Calu3 (cell line): ENCODE data around the gene GGT6. TPM values are rescaled to one million over a fixed set of nuclear protein-coding genes. Genes with fewer than 3 reads are reported as not detected.
A peak's percentile ranks its signal among the peaks of the same experiment; 100 is the strongest.

ENCODE experiments used
- BruUV-seq: library from RNA; stranded (reverse); fragments of 400-500 nt; replicated peaks from 2 replicates; lab custom pipeline; 2021; lab: Mats Ljungman, UMichigan
- CTCF ChIA-PET: fragments of 300-600 bp; sonication (Branson Sonifier 250); formaldehyde crosslinking; loops from one replicate; lab custom pipeline; 2022; ENCODE audit warnings: antibody characterized with exemption; lab: Charles Lee
- DNase-seq: peaks from one replicate; pipeline ENCODE4 v3.0.0; 2022
- H3K27ac Mint-ChIP-seq: one replicate; pipeline ENCODE4 v1.8.0; 2022; ENCODE audit warnings: mixed read lengths; ENCODE audit not compliant: unreplicated experiment
- H3K27me3 Mint-ChIP-seq: one replicate; pipeline ENCODE4 v1.8.0; 2022; ENCODE audit warnings: mixed read lengths; ENCODE audit not compliant: unreplicated experiment
- H3K36me3 Mint-ChIP-seq: one replicate; pipeline ENCODE4 v1.8.0; 2022; ENCODE audit warnings: mild to moderate bottlenecking, moderate library complexity, mixed read lengths; ENCODE audit not compliant: insufficient read depth, unreplicated experiment
- H3K4me1 Mint-ChIP-seq: one replicate; pipeline ENCODE4 v1.8.0; 2022; ENCODE audit warnings: mild to moderate bottlenecking, low read depth, mixed read lengths; ENCODE audit not compliant: unreplicated experiment
- H3K4me3 Mint-ChIP-seq: one replicate; pipeline ENCODE4 v1.8.0; 2022; ENCODE audit warnings: mild to moderate bottlenecking, low read depth, moderate library complexity, mixed read lengths; ENCODE audit not compliant: unreplicated experiment
- H3K9me3 Mint-ChIP-seq: one replicate; pipeline ENCODE4 v1.8.0; 2022; ENCODE audit warnings: low read depth, mixed read lengths; ENCODE audit not compliant: unreplicated experiment
- CTCF ChIP-seq: fragments of 200-600 bp; IDR thresholded peaks from one replicate; pipeline ENCODE4 v1.8.0; 2022; ENCODE audit warnings: antibody characterized with exemption; ENCODE audit not compliant: unreplicated experiment
- intact Hi-C: fragments of 100-400 bp; cut with micrococcal nuclease; formaldehyde crosslinking; loops from one replicate; pipeline ENCODE4 v1.10.0; 2022; ENCODE audit not compliant: unreplicated experiment
- total RNA-seq: library from RNA; stranded (reverse); gene quantifications from 2 replicates; pipeline ENCODE4 v1.2.3, GENCODE V29; 2022

GGT6 gene
- total RNA-seq, 1 experiment from 2014 or later: 1.1 TPM

DNA sequence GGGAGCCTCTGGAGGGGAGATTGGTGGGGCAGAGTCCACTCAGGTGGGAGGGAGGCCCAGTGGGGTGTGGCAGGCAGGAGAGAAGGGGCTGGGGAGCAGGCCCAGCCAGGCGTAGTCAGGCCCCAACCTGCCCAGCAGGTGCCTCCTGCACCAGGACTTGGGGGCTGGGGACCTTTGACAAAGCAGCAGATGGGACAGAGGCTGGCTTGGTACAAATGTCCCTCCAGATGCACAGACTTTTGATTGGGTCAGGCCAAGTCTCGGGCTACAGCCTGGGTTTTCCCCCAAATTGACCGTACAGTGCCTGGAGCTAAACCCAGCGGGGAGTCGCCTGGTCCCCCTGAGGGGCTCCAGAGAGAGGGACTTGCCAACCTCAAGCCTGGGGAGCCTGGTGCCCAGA, 411 bp downstream of the GGT6 start:
- peak overlapping the region; percentile 24 for H3K4me3 Mint-ChIP-seq
- intact Hi-C loops: no loop called here
- no peak for TF ChIP-seq CTCF
- no peak for DNase-seq
- H3K27me3 Mint-ChIP-seq: no peaks in the 10 kb centered on the region
- H3K36me3 Mint-ChIP-seq: peaks cover 7% of the 10 kb centered on the region
- H3K9me3 Mint-ChIP-seq: no peaks in the 10 kb centered on the region
- BruUV-seq: no TSS peak
- H3K27ac Mint-ChIP-seq: no peak overlapping the region
- H3K4me1 Mint-ChIP-seq: peaks cover 23% of the 10 kb centered on the region
- CTCF ChIA-PET: no interaction called here

DNA sequence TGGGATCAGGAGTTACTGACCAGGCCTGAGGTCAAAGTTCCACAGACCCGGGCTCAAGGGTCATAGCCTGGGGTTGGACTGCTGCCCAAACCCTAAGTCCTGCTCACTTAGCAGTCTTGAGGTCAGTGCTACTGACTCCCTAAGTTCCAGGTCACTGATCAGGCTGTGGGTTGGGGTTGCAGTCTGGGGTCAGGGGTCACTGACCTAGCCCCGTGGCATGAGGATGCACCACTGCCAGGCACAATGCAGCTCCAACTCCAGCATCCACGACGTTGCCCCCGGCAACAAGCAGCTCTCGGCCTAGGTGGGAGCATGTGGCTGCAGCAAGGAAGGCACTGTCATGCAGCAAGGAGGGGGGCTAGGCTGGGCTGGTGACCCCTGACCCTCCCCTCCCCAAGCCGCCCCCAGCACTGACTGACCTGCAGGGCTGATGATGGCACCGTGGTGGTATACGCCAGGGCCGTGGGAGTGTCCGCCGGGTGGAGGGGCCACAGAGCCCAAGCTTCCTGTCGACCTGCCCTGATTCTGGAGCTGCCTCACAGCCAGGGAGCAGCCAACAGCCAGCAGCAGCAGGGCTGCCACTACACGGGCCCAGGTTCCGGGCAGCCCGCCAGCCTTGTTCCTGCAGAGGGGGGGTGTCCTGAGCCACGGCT, 1.1 kb downstream of the GGT6 start:
- CTCF ChIA-PET: no interaction called here
- no peak for DNase-seq
- no TSS peak for BruUV-seq
- Mint-ChIP-seq H3K4me3 (peak overlapping the region; percentile 24), H3K27ac (no peak overlapping the region), H3K4me1 (peaks cover 23% of the 10 kb centered on the region), H3K9me3 (no peaks in the 10 kb centered on the region), H3K27me3 (no peaks in the 10 kb centered on the region), H3K36me3 (peaks cover 14% of the 10 kb centered on the region)
- no peak for TF ChIP-seq CTCF
- intact Hi-C loops: no loop called here

- intact Hi-C loops: no loop called here
- Mint-ChIP-seq H3K36me3 (peaks cover 22% of the 10 kb centered on the region), H3K4me1 (peaks cover 23% of the 10 kb centered on the region), H3K9me3 (no peaks in the 10 kb centered on the region), H3K4me3 (no peak overlapping the region), H3K27ac (no peak overlapping the region), H3K27me3 (no peaks in the 10 kb centered on the region)
- DNase-seq: no peak
- CTCF ChIA-PET: no interaction called here
- no peak for TF ChIP-seq CTCF
- no TSS peak for BruUV-seq
Measured at GRCh38 chr17:4558347-4558971, 1.9 kb downstream of the GGT6 start.

GRCh38 chr17:4557626-4558346, 2.6 kb downstream of the GGT6 start:
- no peaks in the 10 kb centered on the region for H3K27me3 Mint-ChIP-seq
- CTCF ChIA-PET: no interaction called here
- no peak for DNase-seq
- no TSS peak for BruUV-seq
- no peaks in the 10 kb centered on the region for H3K9me3 Mint-ChIP-seq
- no peak overlapping the region for H3K4me3 Mint-ChIP-seq
- H3K27ac Mint-ChIP-seq: no peak overlapping the region
- H3K4me1 Mint-ChIP-seq: peaks cover 21% of the 10 kb centered on the region
- intact Hi-C loops: no loop called here
- no peak for TF ChIP-seq CTCF
- peaks cover 27% of the 10 kb centered on the region for H3K36me3 Mint-ChIP-seq
